GM11168 (cell line): Measurements from ENCODE around the gene RNF32.

ENCODE experiments used
- in situ Hi-C: fragments of 300-500 bp; cut with MboI; formaldehyde crosslinking; loops from one replicate; pipeline ENCODE4 v1.12.0; 2022; ENCODE audit warnings: low sequenced_read_pairs; ENCODE audit not compliant: unreplicated experiment

RNF32 gene

DNA sequence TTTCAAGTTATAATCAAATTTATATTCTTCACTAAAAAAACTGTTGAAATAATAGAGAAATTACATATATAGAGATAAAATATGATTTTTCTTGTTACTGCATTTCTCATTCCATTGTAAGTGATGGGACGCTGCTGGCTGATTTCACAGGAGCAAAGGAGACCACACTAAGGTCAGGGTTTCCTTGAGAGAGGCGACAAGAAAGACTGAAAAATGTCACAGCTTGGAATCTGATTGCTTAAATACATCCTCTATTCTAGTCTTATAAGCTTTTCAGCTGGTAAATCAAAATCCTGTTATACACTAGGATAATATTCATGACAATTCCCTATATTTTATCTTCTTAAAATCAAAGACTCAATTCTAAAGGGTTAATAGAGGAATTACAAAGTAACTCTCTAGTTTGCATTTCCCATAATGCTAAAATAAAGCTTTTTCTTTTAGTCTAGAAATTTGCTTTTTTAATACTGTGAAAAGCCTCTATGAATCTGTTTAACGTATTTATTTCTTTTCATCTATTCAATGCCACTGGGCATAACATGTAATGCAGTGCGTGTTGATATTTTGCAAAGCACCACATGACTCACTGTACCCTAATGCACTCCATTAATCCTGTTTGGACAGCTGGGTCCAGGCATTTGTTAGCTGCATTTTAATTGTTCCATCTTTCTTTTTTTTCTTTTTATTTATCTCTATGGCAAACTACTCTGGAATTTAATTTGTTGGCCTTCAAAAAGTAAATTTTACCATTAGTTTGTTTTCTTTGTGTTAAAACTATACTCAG, 81.7 kb downstream of the RNF32 start:
- in situ Hi-C loops: no loop called here

GRCh38 chr7:156725073-156725472, 84.5 kb downstream of the RNF32 start:
- in situ Hi-C loops: no loop called here

DNA sequence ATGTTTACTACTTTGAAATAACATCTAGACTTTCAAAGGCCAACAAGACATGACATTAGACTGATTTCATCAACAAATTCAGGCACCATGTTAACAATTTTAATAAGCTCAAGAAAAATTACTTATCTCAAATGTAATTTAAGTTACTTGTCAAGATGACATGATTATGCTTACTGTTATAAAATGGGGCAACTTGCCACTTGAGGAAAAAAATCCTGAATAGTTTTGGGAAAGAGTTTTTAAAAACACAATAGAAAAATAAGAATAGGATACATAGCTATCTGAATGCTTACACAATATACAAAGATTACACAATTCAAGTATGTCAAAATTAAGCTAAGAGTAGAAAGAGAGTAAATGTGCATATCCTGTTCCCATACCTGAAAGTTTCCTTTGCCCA, 85.4 kb downstream of the RNF32 start:
- in situ Hi-C loops: no loop called here
